Karpas-422 (cell line): ENCODE data around the gene SLC4A8. TPM values are rescaled to one million over a fixed set of nuclear protein-coding genes. Genes with fewer than 3 reads are reported as not detected.

Source experiments
- DNase-seq: peaks from one replicate; pipeline ENCODE4 v3.0.0-alpha.2; 2015
- H2AFZ ChIP-seq: fragments of 200-600 bp; sonication (generic); 2 replicates; pipeline ENCODE4 v1.6.1; 2014; ENCODE audit warnings: antibody characterized with exemption, low read length, mixed read lengths
- H3K27ac ChIP-seq: fragments of 200-600 bp; sonication (generic); 2 replicates; pipeline ENCODE4 v1.5.1; 2014; ENCODE audit warnings: mild to moderate bottlenecking, low read length, moderate library complexity
- H3K27me3 ChIP-seq: fragments of 200-600 bp; sonication (generic); 2 replicates; pipeline ENCODE4 v1.6.1; 2014; ENCODE audit warnings: low read length, mixed read lengths
- H3K36me3 ChIP-seq: fragments of 200-600 bp; sonication (generic); 2 replicates; pipeline ENCODE4 v1.6.1; 2014; ENCODE audit warnings: low read length, mixed read lengths; ENCODE audit not compliant: insufficient read depth
- H3K4me1 ChIP-seq: fragments of 200-600 bp; sonication (generic); 2 replicates; pipeline ENCODE4 v1.6.1; 2014; ENCODE audit warnings: mild to moderate bottlenecking, low read length, mixed read lengths
- H3K4me2 ChIP-seq: fragments of 200-600 bp; sonication (generic); 2 replicates; pipeline ENCODE4 v1.6.1; 2014; ENCODE audit warnings: low read length, low read depth, mild to moderate bottlenecking; ENCODE audit not compliant: poor library complexity, severe bottlenecking
- H3K4me3 ChIP-seq: fragments of 200-600 bp; sonication (generic); 2 replicates; pipeline ENCODE4 v1.5.1; 2014; ENCODE audit warnings: mild to moderate bottlenecking, antibody characterized with exemption, low read length, mixed read lengths
- H3K79me2 ChIP-seq: fragments of 200-600 bp; sonication (generic); 2 replicates; pipeline ENCODE4 v1.6.1; 2014; ENCODE audit warnings: mild to moderate bottlenecking, low read length, mixed read lengths
- H3K9ac ChIP-seq: fragments of 200-600 bp; sonication (generic); 2 replicates; pipeline ENCODE4 v1.6.0; 2014; ENCODE audit warnings: low read length
- H3K9me2 ChIP-seq: fragments of 200-600 bp; sonication (generic), shearing (Covaris generic); replicated peaks from 2 replicates; pipeline ENCODE4 v1.6.0; 2014; ENCODE audit warnings: mild to moderate bottlenecking, low read length, moderate library complexity; ENCODE audit not compliant: insufficient read depth
- H3K9me3 ChIP-seq: fragments of 300-700, 200-600 bp; sonication (generic); 2 replicates; pipeline ENCODE4 v1.6.1; 2014; ENCODE audit warnings: low read length, mixed read lengths
- H4K20me1 ChIP-seq: fragments of 200-600 bp; sonication (generic); 2 replicates; pipeline ENCODE4 v1.6.1; 2014; ENCODE audit warnings: mild to moderate bottlenecking, antibody characterized with exemption, low read length, low read depth; ENCODE audit not compliant: insufficient read depth
- total RNA-seq: library from RNA; depleted of rRNA; stranded (reverse); fragments of >200 nt; shearing (Covaris generic); gene quantifications from 2 replicates; pipeline ENCODE4 v1.2.3, GENCODE V29; 2014; ENCODE audit warnings: low replicate concordance; rRNA removed

Gene SLC4A8
- 0.43 and 9.1 TPM in 2 replicates for total RNA-seq

DNA sequence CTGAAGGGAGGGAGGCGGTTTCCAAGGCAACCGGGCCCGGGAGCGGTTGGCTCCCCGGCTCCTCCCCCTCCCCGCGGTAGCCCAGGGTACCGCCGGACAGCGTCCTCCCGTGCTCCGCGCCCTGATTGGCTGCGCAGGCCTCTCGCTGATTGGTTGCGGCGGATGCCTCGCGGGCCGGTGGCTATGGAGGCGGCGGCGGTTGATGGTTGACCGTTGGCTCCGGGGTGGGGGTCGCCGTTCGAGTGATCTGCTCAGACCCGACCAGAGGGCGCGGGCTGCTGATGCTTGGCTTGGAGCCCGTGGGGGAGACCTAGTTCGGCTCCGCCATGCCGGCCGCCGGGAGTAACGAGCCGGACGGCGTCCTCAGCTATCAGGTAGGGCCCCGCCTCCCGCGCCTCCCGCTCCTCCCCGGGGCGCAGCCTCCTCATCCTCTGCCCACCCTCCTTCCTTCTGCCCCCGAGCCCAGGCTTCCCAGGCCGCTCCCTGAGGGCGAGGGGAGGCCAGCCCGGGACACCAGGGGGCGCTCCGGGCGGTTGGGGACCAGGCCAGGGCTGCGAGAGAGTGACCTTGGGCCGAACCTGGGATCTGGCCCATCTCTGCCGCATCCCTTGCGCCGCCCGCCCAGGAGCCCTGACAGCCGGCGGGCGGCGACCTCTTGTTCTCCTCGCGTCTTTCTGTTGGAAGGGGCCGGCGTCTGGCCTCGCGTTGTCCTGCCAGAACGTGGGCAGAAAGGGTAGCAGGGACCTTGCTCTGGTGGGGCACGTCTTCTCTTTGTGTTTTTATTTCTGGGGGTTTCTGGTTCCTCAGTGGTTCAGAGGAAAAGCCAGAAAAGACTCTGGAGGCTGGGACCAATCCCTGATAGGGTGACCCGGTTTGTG, at the start of gene SLC4A8:
SLC4A8 (plus strand) TSS at position 170 of the 878 bp plus-strand sequence; CDS start at position 327, 157 bp downstream.
- peaks cover 2% of the 10 kb centered on the region; the same call in 1 of the 2 replicates for H4K20me1 ChIP-seq
- no peaks in the 10 kb centered on the region for H3K9me3 ChIP-seq
- peaks cover 16% of the 10 kb centered on the region for H3K4me1 ChIP-seq
- peak; percentile 93 for DNase-seq
- peak within 1 kb of the TSS; percentile 95 for H2AFZ ChIP-seq
- no peaks in the 10 kb centered on the region for H3K79me2 ChIP-seq
- H3K4me3 ChIP-seq = peak within 1 kb of the TSS; percentile 64
- peak within 1 kb of the TSS; percentile 65 for H3K4me2 ChIP-seq
- H3K9me2 ChIP-seq = no peaks in the 10 kb centered on the region
- H3K9ac ChIP-seq = peak within 1 kb of the TSS; percentile 68
- H3K27ac ChIP-seq = no peak within 1 kb of the TSS
- no peaks in the 10 kb centered on the region for H3K27me3 ChIP-seq
- H3K36me3 ChIP-seq = no peaks in the 10 kb centered on the region

DNA sequence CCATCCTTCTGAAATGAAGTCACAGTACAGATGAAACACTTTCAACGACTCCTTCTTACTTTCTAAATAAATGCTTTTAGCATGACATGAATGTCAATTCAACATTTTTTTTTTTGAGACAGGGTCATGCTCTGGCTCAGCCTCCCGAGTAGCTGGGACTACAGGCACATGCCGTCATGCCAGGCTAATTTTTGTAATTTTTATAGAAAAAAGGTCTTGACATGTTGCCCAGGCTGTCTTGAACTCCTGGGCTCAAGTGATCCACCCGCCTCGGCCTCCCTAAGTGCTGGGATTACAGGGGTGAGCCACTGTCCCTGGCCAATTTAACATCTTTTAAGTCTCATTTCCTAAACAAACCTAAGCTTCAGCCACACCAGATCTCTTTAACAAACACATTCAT, 49.8 kb upstream of the SLC4A8 start:
- no peak for DNase-seq
- Histone ChIP-seq H4K20me1 (no peaks in the 10 kb centered on the region), H3K4me1 (no peaks in the 10 kb centered on the region), H3K4me3 (no peak overlapping the region), H3K27me3 (no peaks in the 10 kb centered on the region), H3K4me2 (no peak overlapping the region), H3K9me3 (no peaks in the 10 kb centered on the region), H3K9me2 (no peaks in the 10 kb centered on the region), H3K36me3 (no peaks in the 10 kb centered on the region), H3K27ac (no peak overlapping the region), H2AFZ (no peak overlapping the region), H3K9ac (no peak overlapping the region), H3K79me2 (no peaks in the 10 kb centered on the region)

DNA sequence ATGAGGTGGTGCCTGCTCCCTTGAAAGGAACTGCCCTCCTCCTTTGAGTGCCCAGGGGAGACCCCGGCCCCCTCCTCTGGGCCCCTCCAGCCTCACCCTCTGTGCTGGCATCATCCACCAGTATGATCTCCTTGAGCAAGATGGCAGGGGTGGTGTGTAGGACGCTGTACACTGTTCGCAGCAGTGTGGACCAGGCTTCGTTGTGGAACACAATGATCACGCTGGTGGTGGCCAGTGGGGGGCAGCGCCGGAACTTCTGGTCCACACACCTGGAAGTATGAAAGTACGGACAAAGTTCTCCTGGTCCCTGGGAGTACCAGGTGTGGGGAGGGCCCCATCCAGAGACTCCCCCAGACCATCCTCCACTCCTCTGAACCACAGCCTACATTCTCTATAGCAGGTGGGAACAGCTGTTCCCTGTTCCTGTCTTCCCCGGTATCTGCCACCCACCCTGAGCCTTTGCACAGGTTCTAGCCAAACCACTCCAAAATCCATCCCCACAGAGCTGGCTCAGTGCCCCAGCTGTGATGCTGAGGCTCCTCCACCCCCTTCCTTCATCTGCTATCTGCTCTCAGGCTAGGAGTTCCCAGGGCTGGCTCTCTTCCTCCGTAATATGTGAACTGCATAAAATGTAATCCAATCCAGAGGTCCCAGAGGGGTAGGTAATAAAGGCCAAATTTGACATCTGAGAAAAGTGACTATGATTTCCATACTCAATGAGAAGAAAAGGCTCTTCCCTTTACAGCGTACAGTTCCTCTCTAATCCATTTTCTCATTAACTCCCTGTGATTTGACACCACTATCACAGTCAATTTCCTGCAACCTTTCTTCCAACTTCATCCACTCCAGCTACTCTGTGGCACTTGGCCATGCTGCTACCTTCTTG, 47.3 kb upstream of the SLC4A8 start:
- no peak overlapping the region for H3K4me3 ChIP-seq
- H3K36me3 ChIP-seq = no peaks in the 10 kb centered on the region
- no peak overlapping the region for H3K4me2 ChIP-seq

DNA sequence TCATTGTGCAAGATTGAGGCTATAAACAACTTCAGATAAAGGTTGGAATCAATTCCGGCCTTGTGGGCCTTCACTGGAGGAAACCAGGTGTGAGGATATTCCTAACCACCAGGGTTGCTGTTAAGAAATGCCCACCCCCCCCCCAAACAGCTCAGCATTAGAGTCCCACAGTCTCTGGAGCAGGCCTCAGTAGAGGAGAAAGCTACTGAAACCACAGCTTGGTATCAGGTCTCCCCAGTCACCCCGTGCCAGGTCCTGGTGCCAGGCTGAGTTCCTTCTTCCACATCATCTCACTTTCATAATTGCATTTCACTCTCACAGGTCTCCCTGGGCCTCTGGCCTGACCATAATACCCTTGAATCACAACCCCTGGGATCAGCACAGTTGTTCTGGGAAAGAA, 45.9 kb upstream of the SLC4A8 start:
- Histone ChIP-seq H2AFZ (no peak overlapping the region), H3K4me2 (no peak overlapping the region), H3K9me3 (no peaks in the 10 kb centered on the region), H3K9me2 (no peaks in the 10 kb centered on the region), H3K79me2 (no peaks in the 10 kb centered on the region), H3K4me1 (peaks cover 29% of the 10 kb centered on the region), H4K20me1 (no peaks in the 10 kb centered on the region), H3K36me3 (no peaks in the 10 kb centered on the region), H3K27me3 (no peaks in the 10 kb centered on the region), H3K27ac (no peak overlapping the region), H3K4me3 (no peak overlapping the region), H3K9ac (no peak overlapping the region)
- no peak for DNase-seq

More for the DNA sequence above, 47.3 kb upstream of the SLC4A8 start:
- no peaks in the 10 kb centered on the region for H4K20me1 ChIP-seq
- H2AFZ ChIP-seq = no peak overlapping the region
- H3K9ac ChIP-seq = no peak overlapping the region
- DNase-seq = no peak
- H3K27ac ChIP-seq = no peak overlapping the region
- H3K79me2 ChIP-seq = no peaks in the 10 kb centered on the region
- no peaks in the 10 kb centered on the region for H3K27me3 ChIP-seq
- no peaks in the 10 kb centered on the region for H3K9me2 ChIP-seq
- H3K4me1 ChIP-seq = peaks cover 15% of the 10 kb centered on the region
- no peaks in the 10 kb centered on the region for H3K9me3 ChIP-seq

DNA sequence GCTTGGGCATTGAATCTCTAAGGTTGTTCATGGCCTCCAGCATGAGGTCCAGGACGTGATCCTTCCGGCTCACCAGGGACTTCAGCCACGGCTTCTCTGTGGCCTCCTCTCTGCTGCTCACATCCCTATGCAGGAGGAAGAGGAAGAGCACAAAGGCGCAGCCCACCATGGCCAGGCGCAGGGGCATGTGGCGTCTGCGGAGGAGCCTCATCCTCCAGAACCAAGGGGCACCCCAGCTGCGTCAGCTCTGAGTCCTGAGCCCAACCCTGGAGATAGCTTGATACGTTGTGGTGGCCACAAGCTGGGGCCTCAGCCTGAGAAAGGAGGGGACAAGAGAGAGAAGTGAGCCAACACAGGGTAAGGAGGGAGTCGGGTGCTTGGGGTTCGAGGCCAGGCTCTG, 45.1 kb upstream of the SLC4A8 start:
- H2AFZ ChIP-seq = no peak overlapping the region
- H3K9ac ChIP-seq = no peak overlapping the region
- H3K9me2 ChIP-seq = no peaks in the 10 kb centered on the region
- no peaks in the 10 kb centered on the region for H3K79me2 ChIP-seq
- DNase-seq = no peak
- H3K4me2 ChIP-seq = no peak overlapping the region
- no peak overlapping the region for H3K27ac ChIP-seq
- H3K4me3 ChIP-seq = no peak overlapping the region
- no peaks in the 10 kb centered on the region for H3K27me3 ChIP-seq
- H4K20me1 ChIP-seq = no peaks in the 10 kb centered on the region
- H3K9me3 ChIP-seq = no peaks in the 10 kb centered on the region
- no peaks in the 10 kb centered on the region for H3K36me3 ChIP-seq
- H3K4me1 ChIP-seq = peaks cover 35% of the 10 kb centered on the region

DNA sequence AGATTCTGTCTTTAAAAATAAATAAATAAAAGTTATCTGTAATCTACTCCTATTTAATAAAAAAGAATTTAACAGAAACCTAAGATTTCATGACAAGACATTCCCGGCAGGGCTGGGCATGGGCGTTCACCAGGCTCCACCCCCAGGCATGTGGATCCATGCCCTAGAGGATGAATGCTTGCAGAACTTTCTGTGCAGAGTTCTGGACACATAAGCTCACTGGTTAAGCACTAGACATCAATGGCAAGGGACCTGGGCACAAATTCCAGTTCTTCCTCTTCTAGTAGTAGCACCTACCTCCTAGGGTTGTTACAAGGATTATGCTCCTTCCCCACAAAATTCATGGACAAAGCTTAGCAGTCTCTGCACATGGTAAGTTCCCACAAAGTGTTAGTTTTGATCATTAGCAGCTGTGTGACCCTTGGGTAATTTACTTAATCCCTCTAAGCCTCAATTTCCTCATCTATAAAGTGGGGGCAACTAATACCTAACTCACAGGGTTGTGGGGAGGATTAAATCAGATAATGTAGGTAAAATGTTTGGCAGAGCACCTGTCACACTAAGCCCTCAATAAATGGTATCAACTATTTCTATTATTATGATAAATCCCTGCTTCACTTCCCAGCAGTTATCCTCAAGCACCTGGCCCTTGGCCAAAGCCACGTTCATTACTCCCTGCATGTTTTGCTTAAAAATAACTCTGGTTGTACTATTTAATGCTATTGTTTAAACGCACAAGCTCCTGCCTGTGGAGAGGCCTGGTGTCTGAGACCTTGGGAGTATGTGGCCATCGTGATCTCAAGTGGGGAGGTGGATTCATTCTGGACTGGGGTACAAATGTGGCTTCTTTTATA, 43.2 kb upstream of the SLC4A8 start:
- Histone ChIP-seq H4K20me1 (no peaks in the 10 kb centered on the region), H3K4me1 (peaks cover 35% of the 10 kb centered on the region), H3K9me3 (no peaks in the 10 kb centered on the region), H3K27me3 (no peaks in the 10 kb centered on the region), H3K9me2 (no peaks in the 10 kb centered on the region), H3K9ac (no peak overlapping the region), H3K27ac (0 out of 2 replicates have a peak overlapping the region, but pooled peaks have one; percentile 20), H3K79me2 (no peaks in the 10 kb centered on the region), H3K36me3 (no peaks in the 10 kb centered on the region), H3K4me3 (no peak overlapping the region), H2AFZ (no peak overlapping the region), H3K4me2 (peak overlapping the region; percentile 18)
- DNase-seq = peak; percentile 54

DNA sequence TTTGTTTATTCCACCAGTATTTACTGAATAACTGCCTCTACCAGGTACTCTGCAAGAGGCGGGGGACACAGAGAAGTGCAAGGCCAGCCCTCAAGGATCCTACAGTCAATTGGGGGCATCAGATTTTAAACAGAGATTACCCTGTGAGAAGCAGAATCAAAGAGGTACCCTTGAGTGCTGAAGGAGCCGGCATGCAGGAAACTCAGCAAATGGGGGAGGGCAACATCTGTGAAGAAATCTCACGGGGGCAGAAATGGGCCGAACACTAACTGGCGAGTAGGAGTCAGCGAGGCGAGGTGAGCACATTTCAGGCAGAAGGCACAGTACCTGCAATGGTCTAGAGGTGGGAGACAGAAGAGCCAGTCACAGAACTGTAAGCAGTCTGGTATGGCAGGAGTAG, 42.5 kb upstream of the SLC4A8 start:
- no peaks in the 10 kb centered on the region for H3K79me2 ChIP-seq
- DNase-seq = no peak
- H2AFZ ChIP-seq = no peak overlapping the region
- no peaks in the 10 kb centered on the region for H4K20me1 ChIP-seq
- H3K4me3 ChIP-seq = no peak overlapping the region
- no peak overlapping the region for H3K9ac ChIP-seq
- 0 out of 2 replicates have a peak overlapping the region, but pooled peaks have one; percentile 20 for H3K27ac ChIP-seq
- H3K9me3 ChIP-seq = no peaks in the 10 kb centered on the region
- H3K9me2 ChIP-seq = no peaks in the 10 kb centered on the region
- no peaks in the 10 kb centered on the region for H3K36me3 ChIP-seq
- H3K27me3 ChIP-seq = no peaks in the 10 kb centered on the region
- H3K4me1 ChIP-seq = peaks cover 35% of the 10 kb centered on the region
- H3K4me2 ChIP-seq = peak overlapping the region; percentile 18
